Neutrophil (primary cell): Measurements from ENCODE around the gene SLC4A2.

Source experiments
- H3K27ac ChIP-seq: fragments of 200-600 bp; sonication (generic); 2 replicates; pipeline ENCODE4 v1.5.1; 2016; ENCODE audit warnings: mild to moderate bottlenecking, moderate library complexity
- H3K27me3 ChIP-seq: fragments of 200-600 bp; sonication (generic); 2 replicates; pipeline ENCODE4 v1.6.0; 2016; ENCODE audit warnings: mild to moderate bottlenecking
- H3K36me3 ChIP-seq: fragments of 200-600 bp; sonication (generic); 2 replicates; pipeline ENCODE4 v1.5.1; 2017
- H3K4me1 ChIP-seq, 2 experiments: fragments of 200-600 bp in 1 of 2; sonication (generic) in 1 of 2; 1 replicate in 1 of 2; 2 replicates in 1 of 2; pipeline versions ENCODE4 v1.5.1 to v1.6.1; 2013 to 2016; ENCODE audit warnings: low read depth in 1 of 2, low read length in 1 of 2, mild to moderate bottlenecking in 1 of 2, moderate library complexity in 1 of 2; ENCODE audit not compliant: control insufficient read depth in 1 of 2, insufficient read depth in 1 of 2
- H3K4me3 ChIP-seq, 2 experiments: fragments of 200-600 bp in 1 of 2; sonication (generic) in 1 of 2; 1 replicate in 1 of 2; 2 replicates in 1 of 2; pipeline ENCODE4 v1.5.1; 2013 to 2016; ENCODE audit warnings: low read depth in 1 of 2, low read length in 1 of 2, mild to moderate bottlenecking in 1 of 2, moderate library complexity in 1 of 2
- H3K9me3 ChIP-seq: fragments of 200-600 bp; sonication (generic); 2 replicates; pipeline ENCODE4 v1.5.1; 2016
- CTCF ChIP-seq: fragments of 200-600 bp; sonication (generic); IDR thresholded peaks from 2 replicates; pipeline ENCODE4 v1.5.1; 2016; ENCODE audit warnings: antibody characterized with exemption

Gene SLC4A2

GRCh38 chr7:151085691-151086620 is 26.6 kb downstream of the SLC4A2 start, which contains the start of gene AGAP3:
Gene AGAP3 (plus strand): TSS chr7:151086475. CDS start chr7:151086742, 267 bp downstream.
- Histone ChIP-seq H3K9me3 (no peaks in the 10 kb centered on the region), H3K27ac (peak within 1 kb of the TSS; percentile 12), H3K4me3 (peak within 1 kb of the TSS; percentile 62 to 79), H3K27me3 (peaks cover 52% of the 10 kb centered on the region), H3K4me1 (peaks cover 59 to 61% of the 10 kb centered on the region in 2 experiments), H3K36me3 (peaks cover 6% of the 10 kb centered on the region)
- TF ChIP-seq CTCF = no peak

- Histone ChIP-seq H3K27ac (no peak overlapping the region), H3K27me3 (peaks cover 52% of the 10 kb centered on the region), H3K36me3 (peaks cover 3% of the 10 kb centered on the region), H3K4me1 (peaks cover 55 to 57% of the 10 kb centered on the region in 2 experiments), H3K9me3 (no peaks in the 10 kb centered on the region), H3K4me3 (peak overlapping the region; percentile 62 to 79)
- TF ChIP-seq CTCF = no peak
These were observed 27.4 kb downstream of the SLC4A2 start for GRCh38 chr7:151086802-151087244.

GRCh38 chr7:151087245-151088018 is 28.0 kb downstream of the SLC4A2 start:
- Histone ChIP-seq H3K9me3 (no peaks in the 10 kb centered on the region), H3K4me3 (peak overlapping the region; percentile 62 to 79), H3K27ac (peak overlapping the region; percentile 64), H3K4me1 (peaks cover 49 to 52% of the 10 kb centered on the region in 2 experiments), H3K27me3 (peaks cover 52% of the 10 kb centered on the region), H3K36me3 (no peaks in the 10 kb centered on the region)
- no peak for TF ChIP-seq CTCF

- peaks cover 43 to 44% of the 10 kb centered on the region in 2 experiments for H3K4me1 ChIP-seq
- peaks cover 52% of the 10 kb centered on the region for H3K27me3 ChIP-seq
- peak overlapping the region; percentile 64 for H3K27ac ChIP-seq
- no peaks in the 10 kb centered on the region for H3K36me3 ChIP-seq
- H3K9me3 ChIP-seq = no peaks in the 10 kb centered on the region
- peak overlapping the region; percentile 62 to 79 for H3K4me3 ChIP-seq
- TF ChIP-seq CTCF = no peak
These were observed 28.8 kb downstream of the SLC4A2 start for GRCh38 chr7:151088019-151088855.
